SK-N-SH (cell line): Measurements from ENCODE around the gene PFDN1. TPM values are rescaled to one million over a fixed set of nuclear protein-coding genes. Genes with fewer than 3 reads are reported as not detected.

Experiments
- CTCF ChIA-PET: fragments of 300-600, 350-600 bp; formaldehyde crosslinking; extraction: SDS; loops from one replicate; lab custom pipeline; 2021; lab: Yijun Ruan, JAX
- POLR2A ChIA-PET: fragments of 350-600 bp; sonication (Branson Sonifier 250); formaldehyde crosslinking; extraction: SDS; loops from one replicate; lab custom pipeline; 2020; ENCODE audit warnings: antibody characterized with exemption, inconsistent platforms; lab: Yijun Ruan, JAX
- DNase-seq: peaks from one replicate; pipeline ENCODE4 v3.0.0; 2012
- H2AFZ ChIP-seq: fragments of 200-600 bp; sonication (generic); 2 replicates; pipeline ENCODE4 v1.8.1; 2016; ENCODE audit warnings: antibody characterized with exemption, mild to moderate bottlenecking, low read depth
- H3F3A ChIP-seq: fragments of 200-600 bp; sonication (generic); replicated peaks from 2 replicates; pipeline ENCODE3; 2016; ENCODE audit warnings: antibody characterized with exemption, mild to moderate bottlenecking; ENCODE audit not compliant: insufficient read depth
- H3K27ac ChIP-seq, 2 experiments: fragments of 200-500 bp in 1 of 2; fragments of 200-600 bp in 1 of 2; sonication (Bioruptor generic) in 1 of 2; sonication (generic), shearing (Covaris generic) in 1 of 2; 2 replicates each; pipeline versions ENCODE4 v1.5.1 to v1.6.1; 2014 to 2016; ENCODE audit warnings: low read depth in 2 of 2, inconsistent platforms in 1 of 2, low read length in 1 of 2, mild to moderate bottlenecking in 1 of 2, mixed read lengths in 1 of 2
- H3K27me3 ChIP-seq: fragments of 200-600 bp; sonication (generic), shearing (Covaris generic); 2 replicates; pipeline ENCODE4 v1.6.1; 2016; ENCODE audit warnings: mixed run types; ENCODE audit not compliant: insufficient read depth
- H3K36me3 ChIP-seq, 2 experiments: fragments of 200-500 bp in 1 of 2; fragments of 200-600 bp in 1 of 2; sonication (Bioruptor generic) in 1 of 2; sonication (generic) in 1 of 2; replicated peaks in 1 of 2; 2 replicates each; pipeline versions ENCODE3 to v1.5.1; 2014 to 2016; ENCODE audit warnings: low read length in 1 of 2, mild to moderate bottlenecking in 1 of 2; ENCODE audit not compliant: insufficient read depth in 2 of 2, control insufficient read depth in 1 of 2
- H3K4me1 ChIP-seq, 2 experiments: fragments of 200-500 bp in 1 of 2; fragments of 200-600 bp in 1 of 2; sonication (Bioruptor generic) in 1 of 2; sonication (generic), shearing (Covaris generic) in 1 of 2; 2 replicates each; pipeline versions ENCODE4 v1.5.1 to v1.6.1; 2014 to 2016; ENCODE audit warnings: low read depth in 1 of 2, low read length in 1 of 2, mixed run types in 1 of 2; ENCODE audit not compliant: insufficient read depth in 2 of 2, control insufficient read depth in 1 of 2
- H3K4me2 ChIP-seq: fragments of 200-600 bp; sonication (generic), shearing (Covaris generic); 2 replicates; pipeline ENCODE4 v1.6.1; 2017; ENCODE audit warnings: mixed run types
- H3K4me3 ChIP-seq, 2 experiments: fragments of 200-500 bp in 1 of 2; fragments of 200-600 bp in 1 of 2; sonication (Bioruptor generic) in 1 of 2; sonication (generic), shearing (Covaris generic) in 1 of 2; 2 replicates each; pipeline versions ENCODE4 v1.5.1 to v1.8.1; 2014 to 2016; ENCODE audit warnings: low read depth in 2 of 2, inconsistent platforms in 1 of 2, low read length in 1 of 2, mild to moderate bottlenecking in 1 of 2, mixed read lengths in 1 of 2, moderate library complexity in 1 of 2
- H3K79me2 ChIP-seq: fragments of 200-600 bp; sonication (generic); 2 replicates; pipeline ENCODE4 v1.8.1; 2017; ENCODE audit warnings: mild to moderate bottlenecking; ENCODE audit not compliant: insufficient read depth
- H3K9ac ChIP-seq: fragments of 200-600 bp; sonication (generic); 2 replicates; pipeline ENCODE4 v1.6.1; 2017; ENCODE audit warnings: mixed run types
- H3K9me2 ChIP-seq: fragments of 200-600 bp; sonication (generic); 2 replicates; pipeline ENCODE4 v1.6.1; 2017; ENCODE audit warnings: mixed run types
- H3K9me3 ChIP-seq: fragments of 200-600 bp; sonication (generic); 2 replicates; pipeline ENCODE4 v1.6.1; 2017; ENCODE audit warnings: mixed run types, mild to moderate bottlenecking, moderate library complexity
- H4K20me1 ChIP-seq: fragments of 200-600 bp; sonication (generic); 2 replicates; pipeline ENCODE4 v1.6.1; 2017; ENCODE audit warnings: mild to moderate bottlenecking, mixed run types; ENCODE audit not compliant: insufficient read depth
- CHD2 ChIP-seq: fragments of 150-350 bp; IDR thresholded peaks from 2 replicates; pipeline ENCODE4 v1.6.1; 2018; ENCODE audit warnings: low read length; ENCODE audit not compliant: partially characterized antibody
- ELF1 ChIP-seq: IDR thresholded peaks from 2 replicates; pipeline ENCODE4 v1.4.0; 2012
- EZH2phosphoT487 ChIP-seq: fragments of 200-600 bp; sonication (generic); IDR thresholded peaks from 2 replicates; pipeline ENCODE4 v1.6.1; 2017; ENCODE audit warnings: low read depth, mixed run types, mild to moderate bottlenecking, antibody characterized with exemption, moderate library complexity, borderline replicate concordance
- FOXM1 ChIP-seq: IDR thresholded peaks from 2 replicates; pipeline ENCODE4 v1.4.0; 2012; ENCODE audit warnings: low read depth, mild to moderate bottlenecking
- GABPA ChIP-seq: IDR thresholded peaks from 2 replicates; pipeline ENCODE4 v1.4.0; 2012; ENCODE audit warnings: low read depth, mild to moderate bottlenecking
- GATA2 ChIP-seq: sonication (generic); formaldehyde crosslinking; IDR thresholded peaks from 2 replicates; pipeline ENCODE4 v1.5.0; 2020; ENCODE audit warnings: mild to moderate bottlenecking, missing genetic modification reagents
- JUND ChIP-seq: IDR thresholded peaks from 2 replicates; pipeline ENCODE4 v1.4.0; 2012
- MEF2A ChIP-seq: IDR thresholded peaks from 2 replicates; pipeline ENCODE4 v1.4.0; 2012; ENCODE audit warnings: low read depth, borderline replicate concordance
- MXI1 ChIP-seq: IDR thresholded peaks from 2 replicates; pipeline ENCODE4 v1.6.1; 2012; ENCODE audit warnings: mild to moderate bottlenecking, low read depth, low read length, improper control_type of control experiment
- NFIC ChIP-seq: IDR thresholded peaks from 2 replicates; pipeline ENCODE4 v1.4.0; 2012; ENCODE audit warnings: borderline replicate concordance
- POLR2AphosphoS5 ChIP-seq: IDR thresholded peaks from 2 replicates; pipeline ENCODE4 v1.6.1; 2012; ENCODE audit warnings: low read depth, low read length
- RCOR1 ChIP-seq: fragments of 150-350 bp; IDR thresholded peaks from 2 replicates; pipeline ENCODE4 v1.6.1; 2017; ENCODE audit warnings: antibody characterized with exemption, low read length
- RFX5 ChIP-seq: IDR thresholded peaks from 2 replicates; pipeline ENCODE4 v1.6.1; 2012; ENCODE audit warnings: mild to moderate bottlenecking, improper control_type of control experiment, low read length
- RXRA ChIP-seq: IDR thresholded peaks from 2 replicates; pipeline ENCODE4 v1.4.0; 2012; ENCODE audit warnings: low read depth, mild to moderate bottlenecking, borderline replicate concordance
- SIN3A ChIP-seq: IDR thresholded peaks from 2 replicates; pipeline ENCODE4 v1.6.1; 2012; ENCODE audit warnings: low read depth, mild to moderate bottlenecking, low read length, moderate library complexity, borderline replicate concordance
- TCF12 ChIP-seq: IDR thresholded peaks from 2 replicates; pipeline ENCODE4 v1.4.0; 2012
- YY1 ChIP-seq: IDR thresholded peaks from 2 replicates; pipeline ENCODE4 v1.4.0; 2012; ENCODE audit warnings: low read depth, mild to moderate bottlenecking
- WGBS: methylation state at CpG from one replicate; pipeline ENCODE4 v1.1.6; 2017; ENCODE audit warnings: low lambda C conversion rate; 5-methylcytosine and 5-hydroxymethylcytosine counted together
- polyA plus RNA-seq, 3 experiments: library from polyadenylated mRNA; depleted of rRNA; stranded (reverse); fragments of >200 nt; gene quantifications; 2 replicates each; pipeline ENCODE4 v1.2.3, GENCODE V29; 2012
- TF ChIP-seq, protein P1 (sequence below): IDR thresholded peaks from 2 replicates; pipeline ENCODE4 v1.4.0; 2012; ENCODE audit warnings: low read depth
- TF ChIP-seq, protein P2 (sequence below): IDR thresholded peaks from 2 replicates; pipeline ENCODE4 v1.4.0; 2012; ENCODE audit warnings: low read depth, borderline replicate concordance
- TF ChIP-seq, protein P3 (sequence below): IDR thresholded peaks from 2 replicates; pipeline ENCODE4; 2012

The PFDN1 gene
- polyA plus RNA-seq, 1 of the 3 experiments (the other 2 are of a cell fraction) = 55.2 TPM

DNA sequence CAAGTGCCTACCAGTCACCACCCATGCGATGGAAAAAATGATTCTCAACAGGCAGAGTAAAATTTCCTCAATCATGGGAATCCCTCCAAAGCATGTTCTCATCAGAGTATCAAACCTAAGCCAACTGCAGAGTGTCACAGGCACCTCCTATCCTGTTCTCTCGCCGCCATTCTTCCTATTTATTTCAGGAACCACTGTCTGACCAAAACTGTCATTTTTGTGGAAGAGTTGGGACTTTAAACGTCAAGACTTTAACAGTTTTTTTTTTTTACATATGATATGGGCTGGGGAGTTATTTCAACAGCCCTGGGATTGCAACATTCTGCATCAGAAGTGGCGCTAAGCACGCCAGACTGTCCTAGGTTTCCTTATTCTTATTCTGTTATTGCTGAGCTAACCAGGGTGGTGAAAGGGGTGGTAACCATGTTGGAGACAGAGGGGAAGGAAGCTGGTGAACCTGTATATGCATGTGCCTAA lies 29.5 kb downstream of the PFDN1 start:
- Histone ChIP-seq H2AFZ (no peak overlapping the region), H3K36me3 (peaks cover 2 to 17% of the 10 kb centered on the region in 2 experiments), H3K4me3 (no peak overlapping the region), H3K27ac (no peak overlapping the region), H3K4me2 (no peak overlapping the region), H4K20me1 (no peaks in the 10 kb centered on the region), H3K4me1 (no peaks in the 10 kb centered on the region), H3F3A (peaks cover 5% of the 10 kb centered on the region), H3K9ac (no peak overlapping the region), H3K9me2 (no peaks in the 10 kb centered on the region), H3K27me3 (no peaks in the 10 kb centered on the region), H3K79me2 (peaks cover 46% of the 10 kb centered on the region), H3K9me3 (peaks cover 4% of the 10 kb centered on the region)
- TF ChIP-seq RXRA = no peak
- no peak for TF ChIP-seq ELF1
- TF ChIP-seq CHD2 = no peak
- no peak for TF ChIP-seq TCF12
- TF ChIP-seq GABPA = no peak
- TF ChIP-seq, protein P1, sequence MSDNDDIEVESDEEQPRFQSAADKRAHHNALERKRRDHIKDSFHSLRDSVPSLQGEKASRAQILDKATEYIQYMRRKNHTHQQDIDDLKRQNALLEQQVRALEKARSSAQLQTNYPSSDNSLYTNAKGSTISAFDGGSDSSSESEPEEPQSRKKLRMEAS = no peak
- no peak for TF ChIP-seq FOXM1
- no peak for TF ChIP-seq JUND
- TF ChIP-seq POLR2AphosphoS5 = no peak
- no peak for TF ChIP-seq MEF2A
- no peak for DNase-seq
- WGBS = 89% methylated on average over 6 of the region's 6 CpGs
- ChIA-PET POLR2A (no interaction called here), CTCF (interaction anchor here (0.7 to 1.0 kb wide), 3 partner anchors 29 to 79 kb away, joined by 3 to 4 read pairs (median 4); no protein-coding TSS in a partner anchor)

DNA sequence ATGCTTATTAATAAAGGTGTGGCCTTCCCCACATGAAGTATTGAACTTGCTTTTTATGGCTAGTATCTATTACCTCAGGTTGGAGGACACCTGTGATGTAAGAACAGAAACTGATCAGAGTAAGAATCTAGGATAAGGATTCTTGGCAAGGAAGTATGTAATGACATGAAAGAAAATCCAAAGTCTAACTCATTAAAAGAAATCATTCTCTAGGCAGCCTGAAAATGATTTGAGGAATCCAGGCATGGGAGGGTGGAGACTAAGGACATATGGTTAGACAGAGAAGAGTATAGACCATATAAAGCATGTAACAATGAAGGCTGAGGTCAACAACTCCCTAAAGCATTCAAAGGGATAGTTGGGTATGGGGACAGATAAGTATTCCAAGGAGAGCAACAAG lies 32.9 kb downstream of the PFDN1 start:
- Histone ChIP-seq H3K36me3 (peaks cover 2 to 3% of the 10 kb centered on the region in 2 experiments), H3K4me3 (no peak overlapping the region), H3K9ac (no peak overlapping the region), H3F3A (peaks cover 11% of the 10 kb centered on the region), H3K27ac (no peak overlapping the region), H3K9me3 (no peaks in the 10 kb centered on the region), H3K27me3 (no peaks in the 10 kb centered on the region), H4K20me1 (no peaks in the 10 kb centered on the region), H3K4me1 (no peaks in the 10 kb centered on the region), H3K9me2 (no peaks in the 10 kb centered on the region), H3K79me2 (peaks cover 38% of the 10 kb centered on the region; the same call in 1 of the 2 replicates), H3K4me2 (no peak overlapping the region)
- CTCF ChIA-PET = no interaction called here
- DNase-seq = no peak
- POLR2A ChIA-PET = no interaction called here
- TF ChIP-seq SIN3A (no peak), EZH2phosphoT487 (no peak), NFIC (no peak), GATA2 (CRISPR knock-in tag) (no peak), ELF1 (no peak), YY1 (no peak), RCOR1 (no peak), MXI1 (no peak), RFX5 (no peak)
- TF ChIP-seq, protein P2, sequence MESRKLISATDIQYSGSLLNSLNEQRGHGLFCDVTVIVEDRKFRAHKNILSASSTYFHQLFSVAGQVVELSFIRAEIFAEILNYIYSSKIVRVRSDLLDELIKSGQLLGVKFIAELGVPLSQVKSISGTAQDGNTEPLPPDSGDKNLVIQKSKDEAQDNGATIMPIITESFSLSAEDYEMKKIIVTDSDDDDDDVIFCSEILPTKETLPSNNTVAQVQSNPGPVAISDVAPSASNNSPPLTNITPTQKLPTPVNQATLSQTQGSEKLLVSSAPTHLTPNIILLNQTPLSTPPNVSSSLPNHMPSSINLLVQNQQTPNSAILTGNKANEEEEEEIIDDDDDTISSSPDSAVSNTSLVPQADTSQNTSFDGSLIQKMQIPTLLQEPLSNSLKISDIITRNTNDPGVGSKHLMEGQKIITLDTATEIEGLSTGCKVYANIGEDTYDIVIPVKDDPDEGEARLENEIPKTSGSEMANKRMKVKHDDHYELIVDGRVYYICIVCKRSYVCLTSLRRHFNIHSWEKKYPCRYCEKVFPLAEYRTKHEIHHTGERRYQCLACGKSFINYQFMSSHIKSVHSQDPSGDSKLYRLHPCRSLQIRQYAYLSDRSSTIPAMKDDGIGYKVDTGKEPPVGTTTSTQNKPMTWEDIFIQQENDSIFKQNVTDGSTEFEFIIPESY = no peak
- TF ChIP-seq, protein P3, sequence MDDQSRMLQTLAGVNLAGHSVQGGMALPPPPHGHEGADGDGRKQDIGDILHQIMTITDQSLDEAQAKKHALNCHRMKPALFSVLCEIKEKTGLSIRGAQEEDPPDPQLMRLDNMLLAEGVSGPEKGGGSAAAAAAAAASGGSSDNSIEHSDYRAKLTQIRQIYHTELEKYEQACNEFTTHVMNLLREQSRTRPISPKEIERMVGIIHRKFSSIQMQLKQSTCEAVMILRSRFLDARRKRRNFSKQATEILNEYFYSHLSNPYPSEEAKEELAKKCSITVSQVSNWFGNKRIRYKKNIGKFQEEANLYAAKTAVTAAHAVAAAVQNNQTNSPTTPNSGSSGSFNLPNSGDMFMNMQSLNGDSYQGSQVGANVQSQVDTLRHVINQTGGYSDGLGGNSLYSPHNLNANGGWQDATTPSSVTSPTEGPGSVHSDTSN = no peak
- TF ChIP-seq, protein P1 = no peak
- TF ChIP-seq, all 33 proteins: peak for 0
- no peak overlapping the region for H2AFZ ChIP-seq
